Gastrocnemius medialis (tissue), 4 donors: Measurements from ENCODE around the gene SELENOM.

Experiments used
- CTCF ChIP-seq, 5 experiments: fragments of 450-650 bp in 3 of 5; fragments of 200-600 bp in 2 of 5; sonication (generic) in 2 of 5; IDR thresholded peaks in 4 of 5; conservative IDR thresholded peaks in 1 of 5; 1 replicate in 4 of 5; 2 replicates in 1 of 5; pipeline ENCODE4 v1.5.1; 2016 to 2019; ENCODE audit warnings: antibody characterized with exemption in 5 of 5, mild to moderate bottlenecking in 3 of 5, moderate library complexity in 3 of 5
- POLR2A ChIP-seq, 2 donors: fragments of 450-650 bp; IDR thresholded peaks; one replicate each; pipeline ENCODE4 v1.6.1; 2017; ENCODE audit warnings: antibody characterized with exemption in 2 of 2, mild to moderate bottlenecking in 2 of 2, moderate library complexity in 2 of 2

- no peak for TF ChIP-seq CTCF (IDR thresholded peaks at IDR 0.05 in 4 of 5, conservative IDR thresholded peaks at IDR 0.05 in 1 of 5)
- no peak for TF ChIP-seq POLR2A (IDR thresholded peaks at IDR 0.05)
Observed at GRCh38 chr22:31097941-31098631, 9.3 kb downstream of the SELENOM start.
